GM10248 (cell line): ENCODE data around the gene SMTNL1.

Experiments
- CTCF ChIA-PET: fragments of 300-600 bp; sonication (Branson Sonifier 250); formaldehyde crosslinking; extraction: SDS; loops from one replicate; lab custom pipeline; 2021; ENCODE audit warnings: antibody characterized with exemption; lab: Yijun Ruan, JAX
- POLR2A ChIA-PET: fragments of 350-650 bp; sonication (Branson Sonifier 250); formaldehyde crosslinking; extraction: SDS; loops from one replicate; lab custom pipeline; 2020; ENCODE audit warnings: antibody characterized with exemption; lab: Yijun Ruan, JAX
- DNase-seq: peaks from one replicate; pipeline ENCODE4 v3.0.0; 2012; ENCODE audit errors: extremely low spot score
- CTCF ChIP-seq: IDR thresholded peaks from 2 replicates; pipeline ENCODE4 v1.5.1; 2012; ENCODE audit warnings: mild to moderate bottlenecking, low read depth; ENCODE audit errors: extremely low read depth, missing control alignments, control extremely low read depth

Gene SMTNL1

GRCh38 chr11:57586711-57587245, 49.4 kb downstream of the SMTNL1 start:
- CTCF ChIA-PET: interaction anchor here (1.4 to 1.5 kb wide), 2 partner anchors 19 to 93 kb away, joined by 4 to 6 read pairs; partner anchors contain the start of gene UBE2L6
- no peak for TF ChIP-seq CTCF
- POLR2A ChIA-PET: interaction anchor here (0.7 kb wide), 1 partner anchor 894 kb away, joined by 4 read pairs; no protein-coding TSS in a partner anchor
- no peak for DNase-seq

- no peak for DNase-seq
- no peak for TF ChIP-seq CTCF
- ChIA-PET CTCF (interaction anchor here (1.4 to 1.5 kb wide), 2 partner anchors 20 to 95 kb away, joined by 4 to 6 read pairs; partner anchors contain the start of gene UBE2L6), POLR2A (no interaction called here)
Observed at GRCh38 chr11:57588046-57588710, 50.8 kb downstream of the SMTNL1 start.

GRCh38 chr11:57596266-57596885, 59.0 kb downstream of the SMTNL1 start:
- CTCF ChIA-PET: interaction anchor here (1.0 to 1.8 kb wide), 3 partner anchors 9 to 45 kb away, joined by 3 to 11 read pairs (median 7); no protein-coding TSS in a partner anchor
- no peak for DNase-seq
- TF ChIP-seq CTCF: no peak
- POLR2A ChIA-PET: interaction anchor here (1.0 kb wide), 1 partner anchor 38 kb away, joined by 3 read pairs; no protein-coding TSS in a partner anchor

GRCh38 chr11:57597461-57597915, 60.1 kb downstream of the SMTNL1 start, which contains the start of gene SERPING1:
TSS of gene SERPING1 (plus strand) at chr11:57597685. CDS start at chr11:57598271, 586 bp downstream.
- POLR2A ChIA-PET: interaction anchor here (0.6 kb wide), 2 partner anchors 60 to 300 kb away, joined by 4 to 6 read pairs; partner anchors contain the start of gene SMTNL1
- CTCF ChIA-PET: no interaction called here
- no peak for TF ChIP-seq CTCF
- DNase-seq: no peak

- POLR2A ChIA-PET: no interaction called here
- CTCF ChIA-PET: interaction anchor here (1.1 kb wide), 1 partner anchor 71 kb away, joined by 3 read pairs; no protein-coding TSS in a partner anchor
- no peak for TF ChIP-seq CTCF
- DNase-seq: no peak
Observed at GRCh38 chr11:57597916-57598830, 60.8 kb downstream of the SMTNL1 start.

GRCh38 chr11:57598831-57599155, 61.4 kb downstream of the SMTNL1 start:
- POLR2A ChIA-PET: no interaction called here
- CTCF ChIA-PET: interaction anchor here (1.1 to 1.2 kb wide), 2 partner anchors 22 to 71 kb away, joined by 3 read pairs; no protein-coding TSS in a partner anchor
- TF ChIP-seq CTCF: no peak
- DNase-seq: no peak
